H1 (cell line): Measurements from ENCODE around the gene ATP5MC2. TPM values are rescaled to one million over a fixed set of nuclear protein-coding genes. Genes with fewer than 3 reads are reported as not detected.

ENCODE experiments used
- CTCF ChIA-PET: fragments of 300-600 bp; sonication (Branson Sonifier 250); formaldehyde crosslinking; loops from one replicate; lab custom pipeline; 2021; ENCODE audit not compliant: partially characterized antibody; lab: Charles Lee
- POLR2A ChIA-PET: fragments of 300-600 bp; sonication (Branson Sonifier 250); formaldehyde crosslinking; loops from one replicate; lab custom pipeline; 2021; ENCODE audit warnings: inconsistent platforms; ENCODE audit not compliant: partially characterized antibody; lab: Charles Lee
- DNase-seq, 2 experiments: peaks; one replicate each; pipeline versions ENCODE4 v3.0.0 to v3.0.0-alpha.2; 2010 to 2022; ENCODE audit warnings: low spot score in 2 of 2, low read depth in 1 of 2, mixed read lengths in 1 of 2
- FAIRE-seq: peaks from 2 replicates; lab custom pipeline; 2011; peaks lifted over from hg19 to GRCh38; lab: Jason Lieb, UNC
- H2AFZ ChIP-seq: 2 replicates; pipeline ENCODE4 v1.8.1; 2012; ENCODE audit warnings: low read length, inconsistent platforms
- H2AK5ac ChIP-seq: 2 replicates; pipeline ENCODE4 v1.6.1; 2013; ENCODE audit warnings: low read depth, low read length
- H2BK120ac ChIP-seq: replicated peaks from 2 replicates; pipeline ENCODE3; 2013; ENCODE audit warnings: low read depth, low read length, inconsistent platforms
- H2BK12ac ChIP-seq: 2 replicates; pipeline ENCODE4 v1.6.1; 2013; ENCODE audit warnings: low read depth, low read length
- H2BK15ac ChIP-seq: 2 replicates; pipeline ENCODE4 v1.6.1; 2013; ENCODE audit warnings: low read length
- H2BK20ac ChIP-seq: 2 replicates; pipeline ENCODE4 v1.6.1; 2013; ENCODE audit warnings: low read length
- H2BK5ac ChIP-seq: 2 replicates; pipeline ENCODE4 v1.6.1; 2013; ENCODE audit warnings: low read depth, low read length
- H3K14ac ChIP-seq: 2 replicates; pipeline ENCODE4 v1.6.1; 2013; ENCODE audit warnings: inconsistent platforms; ENCODE audit not compliant: insufficient read length
- H3K18ac ChIP-seq: 2 replicates; pipeline ENCODE4 v1.6.1; 2013; ENCODE audit warnings: low read length; ENCODE audit errors: extremely low read depth
- H3K23ac ChIP-seq: 2 replicates; pipeline ENCODE4 v1.6.1; 2013; ENCODE audit warnings: inconsistent platforms; ENCODE audit not compliant: insufficient read length
- H3K23me2 ChIP-seq: 2 replicates; pipeline ENCODE4 v1.6.1; 2013; ENCODE audit warnings: low read depth, low read length
- H3K27ac ChIP-seq: 2 replicates; pipeline ENCODE4 v1.6.1; 2011; ENCODE audit warnings: low read depth, low read length, inconsistent platforms
- H3K27me3 ChIP-seq, 4 experiments: replicated peaks in 1 of 4; 1 replicate in 1 of 4; 2 replicates in 3 of 4; pipeline versions ENCODE4 v1.6.1 to v1.8.1; 2011 to 2013; ENCODE audit warnings: low read length in 3 of 4, mild to moderate bottlenecking in 3 of 4, inconsistent platforms in 2 of 4, mixed read lengths in 2 of 4, moderate library complexity in 1 of 4; ENCODE audit not compliant: control insufficient read depth in 3 of 4, insufficient read depth in 3 of 4; ENCODE audit errors: extremely low read depth in 1 of 4
- H3K36me3 ChIP-seq, 4 experiments: 2 replicates each; pipeline versions ENCODE4 v1.6.1 to v1.8.1; 2011 to 2013; ENCODE audit warnings: mild to moderate bottlenecking in 4 of 4, low read length in 3 of 4, moderate library complexity in 2 of 4, control low read depth in 1 of 4, inconsistent platforms in 1 of 4; ENCODE audit not compliant: insufficient read depth in 4 of 4, control insufficient read depth in 2 of 4
- H3K4ac ChIP-seq: replicated peaks from 2 replicates; pipeline ENCODE3; 2013; ENCODE audit warnings: low read length, low read depth, mixed read lengths, inconsistent platforms; ENCODE audit not compliant: insufficient read length
- H3K4me1 ChIP-seq, 4 experiments: replicated peaks in 1 of 4; 1 replicate in 1 of 4; 2 replicates in 3 of 4; pipeline versions ENCODE4 v1.6.1 to v1.8.1; 2011 to 2013; ENCODE audit warnings: low read length in 3 of 4, inconsistent platforms in 2 of 4, mixed read lengths in 1 of 4; ENCODE audit not compliant: insufficient read depth in 4 of 4, control insufficient read depth in 3 of 4
- H3K4me2 ChIP-seq, 2 experiments: 2 replicates each; pipeline versions ENCODE4 v1.6.1 to v1.8.1; 2011 to 2013; ENCODE audit warnings: low read depth in 2 of 2, low read length in 2 of 2, control low read depth in 1 of 2, inconsistent platforms in 1 of 2, mild to moderate bottlenecking in 1 of 2; ENCODE audit not compliant: insufficient read depth in 1 of 2
- H3K4me3 ChIP-seq, 4 experiments: fragments of 200-600, 300-600 bp in 1 of 4; sonication (generic), shearing (Covaris generic), sonication (Bioruptor Twin) in 1 of 4; 2 replicates each; pipeline versions ENCODE4 v1.5.1 to v1.8.1; 2011 to 2016; ENCODE audit warnings: low read length in 4 of 4, low read depth in 3 of 4, control low read depth in 2 of 4, inconsistent platforms in 2 of 4, mild to moderate bottlenecking in 2 of 4, mixed read lengths in 1 of 4, moderate library complexity in 1 of 4; ENCODE audit not compliant: insufficient read depth in 2 of 4; ENCODE audit errors: extremely low read depth in 1 of 4
- H3K56ac ChIP-seq: replicated peaks from 2 replicates; pipeline ENCODE3; 2013; ENCODE audit warnings: low read depth, mild to moderate bottlenecking, mixed read lengths, low read length, inconsistent platforms; ENCODE audit not compliant: insufficient read length
- H3K79me1 ChIP-seq: 2 replicates; pipeline ENCODE4 v1.6.1; 2013; ENCODE audit warnings: low read depth, low read length, control low read depth
- H3K79me2 ChIP-seq, 2 experiments: 2 replicates each; pipeline versions ENCODE4 v1.6.1 to v1.8.1; 2012 to 2013; ENCODE audit warnings: low read length in 2 of 2, mild to moderate bottlenecking in 2 of 2, inconsistent platforms in 1 of 2; ENCODE audit not compliant: insufficient read depth in 2 of 2, control insufficient read depth in 1 of 2
- H3K9ac ChIP-seq, 4 experiments: replicated peaks in 1 of 4; 1 replicate in 1 of 4; 2 replicates in 3 of 4; pipeline versions ENCODE4 v1.6.1 to v1.8.1; 2011 to 2013; ENCODE audit warnings: low read depth in 3 of 4, low read length in 3 of 4, control low read depth in 2 of 4, mild to moderate bottlenecking in 2 of 4, moderate library complexity in 2 of 4, inconsistent platforms in 1 of 4; ENCODE audit errors: extremely low read depth in 1 of 4
- H3K9me3 ChIP-seq, 2 experiments: 2 replicates each; pipeline versions ENCODE4 v1.6.1 to v1.8.1; 2012 to 2013; ENCODE audit warnings: mild to moderate bottlenecking in 2 of 2, moderate library complexity in 2 of 2, control low read depth in 1 of 2, inconsistent platforms in 1 of 2, low read depth in 1 of 2, low read length in 1 of 2, mixed read lengths in 1 of 2; ENCODE audit not compliant: insufficient read depth in 2 of 2
- H4K20me1 ChIP-seq, 2 experiments: replicated peaks in 1 of 2; 2 replicates each; pipeline versions ENCODE3 to v1.8.1; 2011 to 2013; ENCODE audit warnings: inconsistent platforms in 2 of 2, low read length in 2 of 2, mild to moderate bottlenecking in 1 of 2; ENCODE audit not compliant: insufficient read depth in 2 of 2, control insufficient read depth in 1 of 2
- H4K5ac ChIP-seq: 2 replicates; pipeline ENCODE4 v1.6.1; 2013; ENCODE audit warnings: low read length, low read depth, mixed read lengths, inconsistent platforms; ENCODE audit not compliant: insufficient read length
- H4K8ac ChIP-seq: 2 replicates; pipeline ENCODE4 v1.8.0; 2013; ENCODE audit warnings: mild to moderate bottlenecking, moderate library complexity, low read length, inconsistent platforms; ENCODE audit not compliant: insufficient read depth; ENCODE audit errors: extremely low read depth
- H4K91ac ChIP-seq: replicated peaks from 2 replicates; pipeline ENCODE3; 2013; ENCODE audit warnings: low read length, mixed read lengths, inconsistent platforms; ENCODE audit not compliant: insufficient read length
- CBX5 ChIP-seq: fragments of 300-800, 300-1000 bp; sonication (generic); IDR thresholded peaks from 2 replicates; pipeline ENCODE4 v1.7.1; 2016; ENCODE audit warnings: antibody characterized with exemption, low read length, low read depth
- CHD1 ChIP-seq: IDR thresholded peaks from 2 replicates; pipeline ENCODE4 v1.6.1; 2012; ENCODE audit warnings: low read depth, low read length, improper control_type of control experiment
- CTBP2 ChIP-seq: IDR thresholded peaks from 2 replicates; pipeline ENCODE4 v1.7.0; 2011; ENCODE audit warnings: borderline replicate concordance, mild to moderate bottlenecking, moderate library complexity, mixed read lengths, low read length; ENCODE audit not compliant: insufficient read depth, insufficient read length
- FOSL1 ChIP-seq: IDR thresholded peaks from 2 replicates; pipeline ENCODE4 v1.6.1; 2011; ENCODE audit warnings: mild to moderate bottlenecking, low read depth, low read length, moderate library complexity; ENCODE audit not compliant: insufficient read depth
- JUND ChIP-seq: IDR thresholded peaks from 2 replicates; pipeline ENCODE4 v1.6.1; 2011; ENCODE audit warnings: mild to moderate bottlenecking, improper control_type of control experiment, low read length
- POU5F1 ChIP-seq: IDR thresholded peaks from 2 replicates; pipeline ENCODE4 v1.6.1; 2011; ENCODE audit warnings: low read depth, mild to moderate bottlenecking, low read length, moderate library complexity
- RAD21 ChIP-seq, 2 experiments: IDR thresholded peaks in 1 of 2; conservative IDR thresholded peaks in 1 of 2; 2 replicates each; pipeline ENCODE4 v1.6.1; 2011; ENCODE audit warnings: low read depth in 2 of 2, low read length in 2 of 2, improper control_type of control experiment in 1 of 2, inconsistent platforms in 1 of 2, mild to moderate bottlenecking in 1 of 2, moderate library complexity in 1 of 2
- RNF2 ChIP-seq: fragments of 200-900, 300-1000 bp; sonication (generic); IDR thresholded peaks from 2 replicates; pipeline ENCODE4 v1.7.1; 2016; ENCODE audit warnings: borderline replicate concordance, low read depth, mild to moderate bottlenecking, antibody characterized with exemption, low read length; ENCODE audit not compliant: poor library complexity, severe bottlenecking; ENCODE audit errors: missing control alignments
- SP4 ChIP-seq: IDR thresholded peaks from 2 replicates; pipeline ENCODE4 v1.6.1; 2012; ENCODE audit warnings: low read length, inconsistent platforms
- SRF ChIP-seq: IDR thresholded peaks from 2 replicates; pipeline ENCODE4 v1.6.1; 2011; ENCODE audit warnings: mild to moderate bottlenecking, low read depth, low read length, moderate library complexity
- TCF12 ChIP-seq: IDR thresholded peaks from 2 replicates; pipeline ENCODE4 v1.6.1; 2011; ENCODE audit warnings: low read depth, mild to moderate bottlenecking, low read length
- YY1 ChIP-seq: IDR thresholded peaks from 2 replicates; pipeline ENCODE4 v1.6.1; 2011; ENCODE audit warnings: low read depth, mild to moderate bottlenecking, low read length
- ZNF274 ChIP-seq: IDR thresholded peaks from 2 replicates; pipeline ENCODE4 v1.7.0; 2012; ENCODE audit warnings: low read length, borderline replicate concordance; ENCODE audit errors: extremely low read depth
- WGBS, 2 experiments: shearing (Covaris generic) in 1 of 2; methylation state at CpG; one replicate each; pipeline versions ENCODE4 v1.1.6 to v1.1.7; 2013 to 2015; ENCODE audit warnings: low lambda C conversion rate in 2 of 2, mixed read lengths in 2 of 2, inconsistent platforms in 1 of 2, low coverage in 1 of 2, missing lambda C conversion rate in 1 of 2; ENCODE audit not compliant: insufficient replicate concordance in 2 of 2, insufficient coverage in 1 of 2, insufficient read length in 1 of 2; ENCODE audit errors: extremely low coverage in 1 of 2, missing lambda C conversion rate in 1 of 2; 5-methylcytosine and 5-hydroxymethylcytosine counted together
- polyA plus RNA-seq, 7 experiments: library from polyadenylated mRNA; depleted of rRNA in 3 of 7; stranded (reverse) in 5 of 7; unstranded in 2 of 7; fragments of >200 nt in 5 of 7; fragments of 200-250 nt in 2 of 7; gene quantifications; 1 replicate in 5 of 7; 2 replicates in 1 of 7; 4 replicates in 1 of 7; pipeline versions ENCODE4 v1.2.1 to v1.2.3, GENCODE V29; 2011 to 2013; ENCODE audit warnings: missing spikeins in 2 of 7, mixed read lengths in 2 of 7
- total RNA-seq: library from RNA; stranded (reverse); fragmentation: NEBNext Ultra II Directional; extraction: Animal tissue kit (Norgen Biotek cat#: 25700); gene quantifications from 2 replicates; pipeline ENCODE4 v1.2.1, GENCODE V29; 2021

ATP5MC2 gene
- total and polyA plus RNA-seq, 2 of the 8 experiments (the other 6 are each of a cell fraction or from before 2014, with no cell fraction given): 408 to 952 TPM

- H3K27me3 ChIP-seq: no peaks in the 10 kb centered on the region
- 77% methylated on average over 3 of the region's 3 CpGs; no CpG with 5 or more reads in 1 of the 2 experiments for WGBS, 2 experiments
- TF ChIP-seq ZNF274 (no peak), RNF2 (no peak), YY1 (no peak), FOSL1 (no peak), SP4 (no peak), CHD1 (no peak), SRF (no peak), CTBP2 (no peak), RAD21 (IDR thresholded peaks at IDR 0.05 in 1 of 2, conservative IDR thresholded peaks at IDR 0.05 in 1 of 2; ENCODE audit: low read depth in 2 of 2, low read length in 2 of 2) (no peak), JUND (no peak), TCF12 (no peak), CBX5 (no peak), POU5F1 (no peak)
Observed at GRCh38 chr12:53722450-53723041, 46.7 kb upstream of the ATP5MC2 start.

More at GRCh38 chr12:53722450-53723041, 46.7 kb upstream of the ATP5MC2 start:
- no peak overlapping the region for H4K5ac ChIP-seq
- no peaks in the 10 kb centered on the region; the same call in 1 of the 2 replicates for H3K23me2 ChIP-seq
- no peak overlapping the region for H4K91ac ChIP-seq
- H3K4me2 ChIP-seq: no peak overlapping the region
- no peak for FAIRE-seq
- no peak overlapping the region for H3K4me3 ChIP-seq
- no peaks in the 10 kb centered on the region for H3K79me1 ChIP-seq
- H2AFZ ChIP-seq: no peak overlapping the region
- no peak overlapping the region for H3K14ac ChIP-seq
- H3K4ac ChIP-seq: no peak overlapping the region
- no peak overlapping the region for H3K27ac ChIP-seq
- POLR2A ChIA-PET: interaction anchor here (0.8 to 1.5 kb wide), 2 partner anchors 13 to 14 kb away, joined by 4 read pairs; no protein-coding TSS in a partner anchor
- H2BK120ac ChIP-seq: no peak overlapping the region
- no peak overlapping the region for H3K56ac ChIP-seq
- H2BK12ac ChIP-seq: no peak overlapping the region
- H3K9ac ChIP-seq: no peak overlapping the region
- H2BK5ac ChIP-seq: no peak overlapping the region
- no peak for DNase-seq
- peaks cover 0 to 7% (median 0%) of the 10 kb centered on the region in 4 experiments; a peak in 2 of 7 replicates for H3K4me1 ChIP-seq
- H2BK20ac ChIP-seq: no peak overlapping the region
- H2BK15ac ChIP-seq: no peak overlapping the region
- CTCF ChIA-PET: interaction anchor here (0.8 to 6.3 kb wide), 10 partner anchors 8 to 147 kb away, joined by 3 to 73 read pairs (median 4); partner anchors contain the start of gene ATP5MC2
- H4K20me1 ChIP-seq: no peaks in the 10 kb centered on the region
- no peak overlapping the region for H4K8ac ChIP-seq
- H3K9me3 ChIP-seq: no peaks in the 10 kb centered on the region
- H3K36me3 ChIP-seq: no peaks in the 10 kb centered on the region; a peak in 1 of 8 replicates
- H3K79me2 ChIP-seq: no peaks in the 10 kb centered on the region
- H3K23ac ChIP-seq: no peak overlapping the region
- H2AK5ac ChIP-seq: no peak overlapping the region
- H3K18ac ChIP-seq: no peak overlapping the region
